Measurements from ENCODE around the gene PSMD13.

- TF ChIP-seq ZNF230 (CRISPR knock-in tag; IDR thresholded peaks at IDR 0.05) (no peak), HBP1 (CRISPR knock-in tag; IDR thresholded peaks at IDR 0.05; ENCODE audit: low read depth) (no peak), ZNF207 (IDR thresholded peaks at IDR 0.05; ENCODE audit: borderline replicate concordance) (no peak), CTCF (CRISPR knock-in tag; IDR thresholded peaks at IDR 0.05) (peak; percentile 80), PHF8 (CRISPR knock-in tag; IDR thresholded peaks at IDR 0.05) (no peak), GLI4 (CRISPR knock-in tag; IDR thresholded peaks at IDR 0.05; ENCODE audit: borderline replicate concordance) (no peak), GRHL1 (CRISPR knock-in tag; conservative IDR thresholded peaks at IDR 0.05) (no peak), ZZZ3 (CRISPR knock-in tag; IDR thresholded peaks at IDR 0.05; ENCODE audit: borderline replicate concordance) (no peak), ZNF446 (CRISPR knock-in tag; IDR thresholded peaks at IDR 0.05) (no peak), ATF3 (CRISPR knock-in tag; IDR thresholded peaks at IDR 0.05) (no peak), CHD2 (IDR thresholded peaks at IDR 0.05; ENCODE audit: low read depth, low read length) (no peak)
Observed at GRCh38 chr11:250740-251299, 14.0 kb downstream of the PSMD13 start.

Measured in HepG2 (cell line).